GM12878 (cell line): ENCODE data around the gene VPS13C.

ENCODE experiments used
- FOXM1 ChIP-seq: IDR thresholded peaks from 2 replicates; pipeline ENCODE4 v1.6.1; 2012; ENCODE audit warnings: low read depth, mild to moderate bottlenecking, inconsistent platforms, low read length, moderate library complexity
- HDAC2 ChIP-seq: fragments of 200-600 bp; sonication (generic); IDR thresholded peaks from 2 replicates; pipeline ENCODE4 v1.6.1; 2017
- HDGF ChIP-seq: fragments of 450-650 bp; IDR thresholded peaks from 2 replicates; pipeline ENCODE4 v1.6.1; 2016; ENCODE audit warnings: antibody characterized with exemption
- TF ChIP-seq, protein P1 (sequence below), 3 experiments: IDR thresholded peaks in 2 of 3; conservative IDR thresholded peaks in 1 of 3; 2 replicates each; pipeline ENCODE4 v1.5.1; 2011; ENCODE audit warnings: low read depth in 3 of 3, low read length in 3 of 3, mild to moderate bottlenecking in 3 of 3, control low read depth in 2 of 3, moderate library complexity in 2 of 3, inconsistent platforms in 1 of 3, mixed read lengths in 1 of 3; ENCODE audit not compliant: control insufficient read depth in 2 of 3, insufficient read depth in 1 of 3; ENCODE audit errors: extremely low read depth in 1 of 3
- TF ChIP-seq, protein P2 (sequence below): IDR thresholded peaks from 2 replicates; pipeline ENCODE4 v1.6.1; 2011; ENCODE audit warnings: low read depth, mild to moderate bottlenecking, low read length, moderate library complexity, borderline replicate concordance; ENCODE audit errors: extremely low read depth

DNA sequence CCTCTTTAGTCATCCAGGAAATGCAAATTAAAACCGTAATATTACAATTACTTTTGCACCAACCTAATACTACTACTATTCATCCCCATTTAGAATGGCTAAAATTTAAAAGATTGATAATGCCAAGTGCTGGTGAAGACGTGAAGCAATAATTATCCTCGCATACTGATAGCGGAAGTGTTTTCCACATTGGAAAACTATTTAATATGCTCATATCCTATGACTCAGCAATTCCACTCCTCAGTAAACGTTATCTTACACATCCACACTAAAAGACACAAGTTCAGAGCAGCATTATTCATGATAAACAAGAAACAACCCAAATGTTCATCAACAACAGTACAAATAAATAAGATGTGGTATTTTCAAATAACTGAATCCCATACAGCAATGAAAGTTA lies 70.6 kb downstream of the VPS13C start:
- no peak for TF ChIP-seq HDGF
- TF ChIP-seq, protein P1, sequence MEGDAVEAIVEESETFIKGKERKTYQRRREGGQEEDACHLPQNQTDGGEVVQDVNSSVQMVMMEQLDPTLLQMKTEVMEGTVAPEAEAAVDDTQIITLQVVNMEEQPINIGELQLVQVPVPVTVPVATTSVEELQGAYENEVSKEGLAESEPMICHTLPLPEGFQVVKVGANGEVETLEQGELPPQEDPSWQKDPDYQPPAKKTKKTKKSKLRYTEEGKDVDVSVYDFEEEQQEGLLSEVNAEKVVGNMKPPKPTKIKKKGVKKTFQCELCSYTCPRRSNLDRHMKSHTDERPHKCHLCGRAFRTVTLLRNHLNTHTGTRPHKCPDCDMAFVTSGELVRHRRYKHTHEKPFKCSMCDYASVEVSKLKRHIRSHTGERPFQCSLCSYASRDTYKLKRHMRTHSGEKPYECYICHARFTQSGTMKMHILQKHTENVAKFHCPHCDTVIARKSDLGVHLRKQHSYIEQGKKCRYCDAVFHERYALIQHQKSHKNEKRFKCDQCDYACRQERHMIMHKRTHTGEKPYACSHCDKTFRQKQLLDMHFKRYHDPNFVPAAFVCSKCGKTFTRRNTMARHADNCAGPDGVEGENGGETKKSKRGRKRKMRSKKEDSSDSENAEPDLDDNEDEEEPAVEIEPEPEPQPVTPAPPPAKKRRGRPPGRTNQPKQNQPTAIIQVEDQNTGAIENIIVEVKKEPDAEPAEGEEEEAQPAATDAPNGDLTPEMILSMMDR (IDR thresholded peaks at IDR 0.05 in 2 of 3, conservative IDR thresholded peaks at IDR 0.05 in 1 of 3; ENCODE audit: control insufficient read depth in 2 of 3, extremely low read depth in 1 of 3, insufficient read depth in 1 of 3, low read depth in 3 of 3, low read length in 3 of 3) = no peak
- TF ChIP-seq FOXM1 = no peak
- TF ChIP-seq, protein P2, sequence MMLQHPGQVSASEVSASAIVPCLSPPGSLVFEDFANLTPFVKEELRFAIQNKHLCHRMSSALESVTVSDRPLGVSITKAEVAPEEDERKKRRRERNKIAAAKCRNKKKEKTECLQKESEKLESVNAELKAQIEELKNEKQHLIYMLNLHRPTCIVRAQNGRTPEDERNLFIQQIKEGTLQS = no peak
- TF ChIP-seq HDAC2 = no peak
